HG03469 (cell line): Measurements from ENCODE around the gene KIAA0930.
"Not testable (repeated sequence)": the region's sequence is repeated elsewhere in the genome, so short reads cannot be mapped to it uniquely, and the experiment has no call there.

Experiments used
- ATAC-seq: cut with Tn5 transposase; IDR thresholded peaks from one replicate; pipeline ENCODE4 v1.9.1; 2021; ENCODE audit warnings: mild to moderate bottlenecking, moderate library complexity, moderate number of reproducible peaks; ENCODE audit not compliant: unreplicated experiment

Gene KIAA0930

GRCh38 chr22:45263463-45264269 lies 23.0 kb upstream of the KIAA0930 start:
- ATAC-seq = peak; percentile 34

GRCh38 chr22:45262931-45263462 lies 22.3 kb upstream of the KIAA0930 start:
- peak; percentile 17 for ATAC-seq

- ATAC-seq = no peak
These were observed 21.7 kb upstream of the KIAA0930 start for GRCh38 chr22:45262195-45262930.

GRCh38 chr22:45261407-45262088 lies 20.9 kb upstream of the KIAA0930 start:
- no peak for ATAC-seq

- not testable (repeated sequence) for ATAC-seq
These were observed 19.7 kb upstream of the KIAA0930 start for GRCh38 chr22:45260395-45260759.

GRCh38 chr22:45259754-45260394 lies 19.2 kb upstream of the KIAA0930 start:
- ATAC-seq = no peak

GRCh38 chr22:45257941-45258340 lies 17.2 kb upstream of the KIAA0930 start:
- ATAC-seq = not testable (repeated sequence)

GRCh38 chr22:45254789-45255278 lies 14.1 kb upstream of the KIAA0930 start:
- ATAC-seq = peak; percentile 50

- ATAC-seq = no peak
These were observed 13.7 kb upstream of the KIAA0930 start for GRCh38 chr22:45254388-45254787.

- no peak for ATAC-seq
These were observed 12.4 kb upstream of the KIAA0930 start for GRCh38 chr22:45253039-45253641.

- ATAC-seq = no peak
These were observed 11.1 kb upstream of the KIAA0930 start for GRCh38 chr22:45251825-45252224.

GRCh38 chr22:45248832-45249561 lies 8.3 kb upstream of the KIAA0930 start:
- ATAC-seq = no peak

- ATAC-seq = no peak
These were observed 5.6 kb upstream of the KIAA0930 start for GRCh38 chr22:45246060-45246985.

- ATAC-seq = no peak
These were observed 4.2 kb upstream of the KIAA0930 start for GRCh38 chr22:45244916-45245315.

GRCh38 chr22:45242778-45243191 lies 2.1 kb upstream of the KIAA0930 start:
- ATAC-seq = no peak

GRCh38 chr22:45240104-45240809 lies 437 bp downstream of the KIAA0930 start:
- ATAC-seq = no peak

GRCh38 chr22:45239681-45240051 lies 1.0 kb downstream of the KIAA0930 start:
- no peak for ATAC-seq
